HG02840 (cell line): Measurements from ENCODE around the gene CAMSAP3.

Experiments
- ATAC-seq: cut with Tn5 transposase; IDR thresholded peaks from one replicate; pipeline ENCODE4 v1.9.1; 2021; ENCODE audit warnings: mild to moderate bottlenecking, moderate library complexity, moderate number of reproducible peaks; ENCODE audit not compliant: unreplicated experiment, low FRiP score

CAMSAP3 gene

GRCh38 chr19:7595466-7596133 is at the start of gene CAMSAP3:
TSS of gene CAMSAP3 (plus strand) at chr19:7595863. CDS start at chr19:7596003, 140 bp downstream.
- no peak for ATAC-seq

GRCh38 chr19:7545904-7546303 is 49.8 kb upstream of the CAMSAP3 start:
- ATAC-seq, result no peak

- ATAC-seq, result no peak
Observed at GRCh38 chr19:7547159-7547558, 48.5 kb upstream of the CAMSAP3 start.

GRCh38 chr19:7549429-7550148 is 46.1 kb upstream of the CAMSAP3 start:
- ATAC-seq, result no peak

- no peak for ATAC-seq
Observed at GRCh38 chr19:7550169-7550770, 45.4 kb upstream of the CAMSAP3 start.

GRCh38 chr19:7550987-7551761 is 44.5 kb upstream of the CAMSAP3 start:
- ATAC-seq, result no peak

GRCh38 chr19:7552781-7553180 is 42.9 kb upstream of the CAMSAP3 start:
- ATAC-seq, result no peak

GRCh38 chr19:7554565-7554964 is 41.1 kb upstream of the CAMSAP3 start:
- ATAC-seq, result no peak

GRCh38 chr19:7554990-7555864 is 40.4 kb upstream of the CAMSAP3 start:
- no peak for ATAC-seq

- ATAC-seq, result no peak
Observed at GRCh38 chr19:7556696-7557315, 38.9 kb upstream of the CAMSAP3 start.

GRCh38 chr19:7558667-7559066 is 37.0 kb upstream of the CAMSAP3 start:
- no peak for ATAC-seq

- ATAC-seq, result no peak
Observed at GRCh38 chr19:7559102-7559501, 36.6 kb upstream of the CAMSAP3 start.

GRCh38 chr19:7560255-7560654 is 35.4 kb upstream of the CAMSAP3 start:
- no peak for ATAC-seq

GRCh38 chr19:7561325-7561724 is 34.3 kb upstream of the CAMSAP3 start:
- ATAC-seq, result no peak

GRCh38 chr19:7562646-7563393 is 32.8 kb upstream of the CAMSAP3 start:
- no peak for ATAC-seq

- no peak for ATAC-seq
Observed at GRCh38 chr19:7564866-7565265, 30.8 kb upstream of the CAMSAP3 start.

GRCh38 chr19:7565332-7565731 is 30.3 kb upstream of the CAMSAP3 start:
- ATAC-seq, result no peak

GRCh38 chr19:7570761-7571160 is 24.9 kb upstream of the CAMSAP3 start:
- no peak for ATAC-seq
